ENCODE data around the gene ASAH2B. TPM values are rescaled to one million over a fixed set of nuclear protein-coding genes. Genes with fewer than 3 reads are reported as not detected.
"Not testable (repeated sequence)": the region's sequence is repeated elsewhere in the genome, so short reads cannot be mapped to it uniquely, and the experiment has no call there.

The ASAH2B gene
- total RNA-seq: 1 to 10 TPM; 1.4 to 1.6 TPM
- 3.6 TPM for polyA plus RNA-seq (2013, experiment 1 of 2)
- polyA plus RNA-seq (2013, experiment 2 of 2): 3.9 TPM
- 1.5 to 20.7 (median 8.3) reads per million in 172 experiments for total RNA-seq

DNA sequence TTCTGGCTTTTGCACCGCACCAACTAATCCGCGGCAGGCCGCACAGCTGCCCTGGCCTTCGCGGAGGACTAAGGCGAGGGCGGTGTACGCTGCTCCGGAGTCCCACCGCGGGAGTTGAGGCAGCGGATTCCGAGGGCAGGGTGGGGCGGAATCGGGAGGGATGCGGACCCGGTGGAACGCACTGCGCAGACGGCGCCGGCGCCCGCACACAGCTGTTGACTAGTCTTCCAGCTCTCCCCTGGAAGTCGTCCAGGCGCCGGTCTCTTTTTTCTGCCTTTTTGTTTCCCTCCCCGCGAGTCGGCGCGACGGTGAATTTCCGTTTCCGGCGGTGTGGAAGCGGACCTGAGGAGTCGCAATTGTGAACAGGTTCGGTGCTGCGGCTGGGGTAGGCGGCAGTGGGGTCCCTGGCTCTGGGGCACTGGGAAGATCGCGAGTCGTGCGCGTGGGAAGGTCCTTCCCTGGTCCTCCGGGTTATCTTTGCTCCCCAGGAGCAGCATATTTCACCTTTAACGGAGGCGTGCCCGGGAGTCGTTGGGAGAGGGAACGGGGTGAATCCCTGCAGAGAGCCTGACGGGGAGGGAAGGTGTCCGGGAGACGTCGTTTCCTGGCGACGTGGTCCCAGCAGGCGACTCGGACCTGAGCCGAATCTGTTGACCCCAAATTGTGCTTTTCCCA is at the start of gene ASAH2B:
ASAH2B (plus strand) TSS at position 319 of the 675 bp plus-strand sequence. CDS start 5,195 bp downstream, outside the sequence.
- peak within 1 kb of the TSS; percentile 81 for H3K27ac Mint-ChIP-seq
- H3K9me3 Mint-ChIP-seq: no peaks in the 10 kb centered on the region
- H3K4me3 ChIP-seq (ENCODE audit: low read length): peak within 1 kb of the TSS; percentile 76
- no peaks in the 10 kb centered on the region for H3K27me3 Mint-ChIP-seq
- peaks cover 9% of the 10 kb centered on the region for H3K36me3 Mint-ChIP-seq (ENCODE audit: low read depth)
- TF ChIP-seq, protein P1, sequence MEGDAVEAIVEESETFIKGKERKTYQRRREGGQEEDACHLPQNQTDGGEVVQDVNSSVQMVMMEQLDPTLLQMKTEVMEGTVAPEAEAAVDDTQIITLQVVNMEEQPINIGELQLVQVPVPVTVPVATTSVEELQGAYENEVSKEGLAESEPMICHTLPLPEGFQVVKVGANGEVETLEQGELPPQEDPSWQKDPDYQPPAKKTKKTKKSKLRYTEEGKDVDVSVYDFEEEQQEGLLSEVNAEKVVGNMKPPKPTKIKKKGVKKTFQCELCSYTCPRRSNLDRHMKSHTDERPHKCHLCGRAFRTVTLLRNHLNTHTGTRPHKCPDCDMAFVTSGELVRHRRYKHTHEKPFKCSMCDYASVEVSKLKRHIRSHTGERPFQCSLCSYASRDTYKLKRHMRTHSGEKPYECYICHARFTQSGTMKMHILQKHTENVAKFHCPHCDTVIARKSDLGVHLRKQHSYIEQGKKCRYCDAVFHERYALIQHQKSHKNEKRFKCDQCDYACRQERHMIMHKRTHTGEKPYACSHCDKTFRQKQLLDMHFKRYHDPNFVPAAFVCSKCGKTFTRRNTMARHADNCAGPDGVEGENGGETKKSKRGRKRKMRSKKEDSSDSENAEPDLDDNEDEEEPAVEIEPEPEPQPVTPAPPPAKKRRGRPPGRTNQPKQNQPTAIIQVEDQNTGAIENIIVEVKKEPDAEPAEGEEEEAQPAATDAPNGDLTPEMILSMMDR (IDR thresholded peaks at IDR 0.05): no peak
- peak within 1 kb of the TSS; percentile 97 for H3K4me3 Mint-ChIP-seq
- H3K27ac ChIP-seq (ENCODE audit: low read depth in 1 of 2, low read length in 2 of 2): peak within 1 kb of the TSS; percentile 17 to 56
- ChIA-PET CTCF (no interaction called here), POLR2A (interaction anchor here (1.1 to 2.1 kb wide), 2 partner anchors 79 to 117 kb away, joined by 4 to 18 read pairs; partner anchors contain the start of gene SGMS1)
- no peaks in the 10 kb centered on the region for H3K27me3 ChIP-seq (ENCODE audit: control insufficient read depth in 1 of 2, insufficient read depth in 2 of 2, low read length in 2 of 2)
- ATAC-seq (ENCODE audit: poor library complexity) (peak; percentile 79), DNase-seq (peak; percentile 61 to 83 (median 72))
- H3K36me3 ChIP-seq (ENCODE audit: insufficient read depth, low read length): no peaks in the 10 kb centered on the region
- peaks cover 35% of the 10 kb centered on the region for H3K4me1 Mint-ChIP-seq (ENCODE audit: low read depth)
- H3K4me1 ChIP-seq (ENCODE audit: insufficient read depth, low read length): peaks cover 16% of the 10 kb centered on the region
- intact Hi-C loops (cut with DNase I, micrococcal nuclease): loop anchor here (10.0 kb wide), 2 partner anchors 105 to 545 kb away; no protein-coding TSS in a partner anchor
- no peaks in the 10 kb centered on the region for H3K9me3 ChIP-seq (ENCODE audit: control insufficient read depth in 1 of 2, insufficient read depth in 1 of 2, low read length in 2 of 2)

- H3K27ac Mint-ChIP-seq; H3K4me3 Mint-ChIP-seq; H3K4me1 ChIP-seq (ENCODE audit: insufficient read depth, low read length); H3K4me3 ChIP-seq (ENCODE audit: low read length); H3K9me3 ChIP-seq (ENCODE audit: control insufficient read depth in 1 of 2, insufficient read depth in 1 of 2, low read length in 2 of 2); H3K27ac ChIP-seq (ENCODE audit: low read depth in 1 of 2, low read length in 2 of 2); H3K36me3 ChIP-seq (ENCODE audit: insufficient read depth, low read length); H3K4me1 Mint-ChIP-seq (ENCODE audit: low read depth); intact Hi-C loops (cut with DNase I, micrococcal nuclease); H3K9me3 Mint-ChIP-seq; H3K27me3 Mint-ChIP-seq; POLR2A ChIA-PET; H3K36me3 Mint-ChIP-seq (ENCODE audit: low read depth); CTCF ChIA-PET; H3K27me3 ChIP-seq (ENCODE audit: control insufficient read depth in 1 of 2, insufficient read depth in 2 of 2, low read length in 2 of 2); ATAC-seq (ENCODE audit: poor library complexity); DNase-seq: not testable (repeated sequence)
These were observed 41.9 kb upstream of the ASAH2B start for GRCh38 chr10:50697819-50698218.

GRCh38 chr10:50701947-50702346 is 37.8 kb upstream of the ASAH2B start:
- H3K4me1 Mint-ChIP-seq (ENCODE audit: low read depth); POLR2A ChIA-PET; intact Hi-C loops (cut with DNase I, micrococcal nuclease); H3K9me3 ChIP-seq (ENCODE audit: control insufficient read depth in 1 of 2, insufficient read depth in 1 of 2, low read length in 2 of 2); H3K27ac ChIP-seq (ENCODE audit: low read depth in 1 of 2, low read length in 2 of 2); H3K36me3 ChIP-seq (ENCODE audit: insufficient read depth, low read length); H3K4me1 ChIP-seq (ENCODE audit: insufficient read depth, low read length); H3K27ac Mint-ChIP-seq; H3K4me3 ChIP-seq (ENCODE audit: low read length); H3K4me3 Mint-ChIP-seq; H3K9me3 Mint-ChIP-seq; H3K36me3 Mint-ChIP-seq (ENCODE audit: low read depth); H3K27me3 ChIP-seq (ENCODE audit: control insufficient read depth in 1 of 2, insufficient read depth in 2 of 2, low read length in 2 of 2); CTCF ChIA-PET; ATAC-seq (ENCODE audit: poor library complexity); H3K27me3 Mint-ChIP-seq; DNase-seq: not testable (repeated sequence)

DNA sequence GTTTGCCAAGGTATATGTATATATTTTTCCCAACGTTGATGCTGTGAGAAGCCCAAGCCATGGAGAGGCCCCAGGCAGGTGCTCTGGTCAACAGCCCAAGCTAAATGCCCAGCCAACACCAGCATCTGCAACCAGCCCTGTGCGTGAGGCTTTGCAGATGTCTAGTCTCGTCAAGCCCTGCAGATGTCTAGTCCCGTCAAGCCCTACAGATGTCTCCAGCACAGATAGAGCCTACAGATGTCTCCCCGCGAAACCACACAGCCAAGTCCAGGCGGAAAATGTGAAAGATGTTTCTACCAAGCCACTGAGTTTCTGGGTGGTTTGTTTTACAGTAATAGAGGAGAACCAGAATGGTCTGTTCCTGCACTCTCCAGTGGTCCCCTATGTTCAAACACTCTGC is 36.7 kb upstream of the ASAH2B start:
- H3K27me3 ChIP-seq (ENCODE audit: control insufficient read depth in 1 of 2, insufficient read depth in 2 of 2, low read length in 2 of 2); H3K27ac Mint-ChIP-seq; H3K4me1 Mint-ChIP-seq (ENCODE audit: low read depth); CTCF ChIA-PET; H3K27ac ChIP-seq (ENCODE audit: low read depth in 1 of 2, low read length in 2 of 2); POLR2A ChIA-PET; H3K36me3 ChIP-seq (ENCODE audit: insufficient read depth, low read length); H3K9me3 Mint-ChIP-seq; H3K4me3 Mint-ChIP-seq; DNase-seq; H3K27me3 Mint-ChIP-seq; H3K4me3 ChIP-seq (ENCODE audit: low read length); H3K9me3 ChIP-seq (ENCODE audit: control insufficient read depth in 1 of 2, insufficient read depth in 1 of 2, low read length in 2 of 2); intact Hi-C loops (cut with DNase I, micrococcal nuclease); H3K4me1 ChIP-seq (ENCODE audit: insufficient read depth, low read length); H3K36me3 Mint-ChIP-seq (ENCODE audit: low read depth); ATAC-seq (ENCODE audit: poor library complexity): not testable (repeated sequence)

- H3K36me3 ChIP-seq (ENCODE audit: insufficient read depth, low read length); H3K27me3 ChIP-seq (ENCODE audit: control insufficient read depth in 1 of 2, insufficient read depth in 2 of 2, low read length in 2 of 2); H3K4me3 Mint-ChIP-seq; H3K27ac ChIP-seq (ENCODE audit: low read depth in 1 of 2, low read length in 2 of 2); H3K4me1 Mint-ChIP-seq (ENCODE audit: low read depth); H3K36me3 Mint-ChIP-seq (ENCODE audit: low read depth); intact Hi-C loops (cut with DNase I, micrococcal nuclease); DNase-seq; ATAC-seq (ENCODE audit: poor library complexity); H3K9me3 ChIP-seq (ENCODE audit: control insufficient read depth in 1 of 2, insufficient read depth in 1 of 2, low read length in 2 of 2); H3K4me3 ChIP-seq (ENCODE audit: low read length); H3K27ac Mint-ChIP-seq; H3K4me1 ChIP-seq (ENCODE audit: insufficient read depth, low read length); H3K9me3 Mint-ChIP-seq; POLR2A ChIA-PET; H3K27me3 Mint-ChIP-seq; CTCF ChIA-PET: not testable (repeated sequence)
These were observed 35.2 kb upstream of the ASAH2B start for GRCh38 chr10:50704436-50705079.

GRCh38 chr10:50706006-50706405 is 33.7 kb upstream of the ASAH2B start:
- H3K27ac Mint-ChIP-seq; H3K27ac ChIP-seq (ENCODE audit: low read depth in 1 of 2, low read length in 2 of 2); intact Hi-C loops (cut with DNase I, micrococcal nuclease); H3K4me3 ChIP-seq (ENCODE audit: low read length); DNase-seq; H3K9me3 ChIP-seq (ENCODE audit: control insufficient read depth in 1 of 2, insufficient read depth in 1 of 2, low read length in 2 of 2); H3K4me3 Mint-ChIP-seq; H3K27me3 Mint-ChIP-seq; CTCF ChIA-PET; H3K27me3 ChIP-seq (ENCODE audit: control insufficient read depth in 1 of 2, insufficient read depth in 2 of 2, low read length in 2 of 2); H3K4me1 ChIP-seq (ENCODE audit: insufficient read depth, low read length); ATAC-seq (ENCODE audit: poor library complexity); POLR2A ChIA-PET; H3K36me3 ChIP-seq (ENCODE audit: insufficient read depth, low read length); H3K9me3 Mint-ChIP-seq; H3K4me1 Mint-ChIP-seq (ENCODE audit: low read depth); H3K36me3 Mint-ChIP-seq (ENCODE audit: low read depth): not testable (repeated sequence)

Measured in CD4-positive, alpha-beta T cell (primary cell).